H9 (cell line): ENCODE data around the gene CPLX4. TPM values are rescaled to one million over a fixed set of nuclear protein-coding genes. Genes with fewer than 3 reads are reported as not detected.

Source experiments
- DNase-seq: peaks from one replicate; pipeline ENCODE4 v3.0.0-alpha.2; 2017
- H2AFZ ChIP-seq: one replicate; pipeline ENCODE4 v1.6.1; 2013; ENCODE audit warnings: mild to moderate bottlenecking, low read length, control low read depth, moderate library complexity
- H2AK5ac ChIP-seq: 2 replicates; pipeline ENCODE4 v1.6.1; 2013; ENCODE audit warnings: low read length, control low read depth, mixed read lengths; ENCODE audit not compliant: insufficient read length
- H2BK120ac ChIP-seq: one replicate; pipeline ENCODE4 v1.6.1; 2013; ENCODE audit warnings: low read depth, mild to moderate bottlenecking, low read length, control low read depth, inconsistent platforms; ENCODE audit not compliant: poor library complexity, severe bottlenecking
- H2BK12ac ChIP-seq: 2 replicates; pipeline ENCODE4 v1.6.1; 2013; ENCODE audit warnings: low read length, control low read depth, mixed read lengths, low read depth; ENCODE audit not compliant: insufficient read length
- H2BK15ac ChIP-seq: 2 replicates; pipeline ENCODE4 v1.6.1; 2013; ENCODE audit warnings: low read depth, low read length, control low read depth
- H2BK20ac ChIP-seq: one replicate; pipeline ENCODE4 v1.6.1; 2013; ENCODE audit warnings: low read depth, mild to moderate bottlenecking, low read length, control low read depth, inconsistent platforms; ENCODE audit not compliant: poor library complexity, severe bottlenecking
- H2BK5ac ChIP-seq: 2 replicates; pipeline ENCODE4 v1.6.1; 2013; ENCODE audit warnings: low read length, control low read depth, mixed read lengths; ENCODE audit not compliant: insufficient read length
- H3K14ac ChIP-seq: 2 replicates; pipeline ENCODE4 v1.6.1; 2013; ENCODE audit warnings: low read length, control low read depth; ENCODE audit not compliant: insufficient read depth
- H3K18ac ChIP-seq: 2 replicates; pipeline ENCODE4 v1.6.1; 2013; ENCODE audit warnings: low read depth, mild to moderate bottlenecking, mixed read lengths, low read length, control low read depth; ENCODE audit not compliant: insufficient read length
- H3K23ac ChIP-seq: 2 replicates; pipeline ENCODE4 v1.6.1; 2013; ENCODE audit warnings: low read length, control low read depth, mixed read lengths, low read depth; ENCODE audit not compliant: insufficient read length
- H3K23me2 ChIP-seq: 2 replicates; pipeline ENCODE4 v1.6.1; 2013; ENCODE audit warnings: low read depth, mild to moderate bottlenecking, mixed read lengths, low read length, control low read depth; ENCODE audit not compliant: insufficient read length, poor library complexity, severe bottlenecking
- H3K27ac ChIP-seq: 2 replicates; pipeline ENCODE4 v1.5.1; 2013; ENCODE audit warnings: low read length, control low read depth, mixed read lengths, low read depth; ENCODE audit not compliant: insufficient read length
- H3K27me3 ChIP-seq: 2 replicates; pipeline ENCODE4 v1.6.1; 2013; ENCODE audit warnings: low read length, control low read depth, inconsistent platforms; ENCODE audit not compliant: insufficient read depth
- H3K4ac ChIP-seq: 2 replicates; pipeline ENCODE4 v1.6.1; 2013; ENCODE audit warnings: low read depth, mild to moderate bottlenecking, control low read depth, inconsistent platforms, low read length, moderate library complexity
- H3K4me1 ChIP-seq: 2 replicates; pipeline ENCODE4 v1.6.1; 2013; ENCODE audit warnings: low read length, control low read depth, inconsistent platforms; ENCODE audit not compliant: insufficient read depth
- H3K4me2 ChIP-seq: 2 replicates; pipeline ENCODE4 v1.6.1; 2013; ENCODE audit warnings: low read length, control low read depth, mixed read lengths; ENCODE audit not compliant: insufficient read length, insufficient read depth
- H3K56ac ChIP-seq: 2 replicates; pipeline ENCODE4 v1.6.1; 2013; ENCODE audit warnings: low read depth, mild to moderate bottlenecking, mixed read lengths, low read length, control low read depth; ENCODE audit not compliant: insufficient read length
- H3K79me1 ChIP-seq: 2 replicates; pipeline ENCODE4 v1.6.1; 2013; ENCODE audit warnings: low read depth, mild to moderate bottlenecking, moderate library complexity, low read length, control low read depth, inconsistent platforms; ENCODE audit not compliant: insufficient read depth, poor library complexity, severe bottlenecking
- H3K79me2 ChIP-seq: 2 replicates; pipeline ENCODE4 v1.6.1; 2013; ENCODE audit warnings: low read length, control low read depth, inconsistent platforms; ENCODE audit not compliant: insufficient read depth
- H3K9ac ChIP-seq: 2 replicates; pipeline ENCODE4 v1.6.1; 2013; ENCODE audit warnings: low read length, control low read depth, mixed read lengths; ENCODE audit not compliant: insufficient read length; ENCODE audit errors: extremely low read depth
- H3K9me3 ChIP-seq: one replicate; pipeline ENCODE4 v1.6.1; 2013; ENCODE audit warnings: low read depth, low read length, inconsistent platforms; ENCODE audit not compliant: control insufficient read depth
- H3T11ph ChIP-seq: one replicate; pipeline ENCODE4 v1.6.1; 2013; ENCODE audit warnings: mild to moderate bottlenecking, low read length, control low read depth, inconsistent platforms
- H4K20me1 ChIP-seq: one replicate; pipeline ENCODE4 v1.6.1; 2013; ENCODE audit not compliant: control insufficient read depth, insufficient read length, insufficient read depth
- H4K5ac ChIP-seq: 2 replicates; pipeline ENCODE4 v1.6.1; 2013; ENCODE audit warnings: low read depth, mild to moderate bottlenecking, mixed read lengths, low read length, control low read depth; ENCODE audit not compliant: insufficient read length
- H4K8ac ChIP-seq: replicated peaks from 2 replicates; pipeline ENCODE4 v1.6.1; 2013; ENCODE audit warnings: low read length, control low read depth, mixed read lengths, low read depth; ENCODE audit not compliant: insufficient read length
- H4K91ac ChIP-seq: 2 replicates; pipeline ENCODE4 v1.6.1; 2013; ENCODE audit warnings: low read depth, mild to moderate bottlenecking, moderate library complexity, mixed read lengths, low read length, control low read depth; ENCODE audit not compliant: insufficient read length
- H3K27ac Mint-ChIP-seq, 3 experiments: 2 replicates in 2 of 3; 3 replicates in 1 of 3; pipeline ENCODE4 v1.8.0; 2020 to 2021; ENCODE audit warnings: mixed read lengths in 3 of 3, mild to moderate bottlenecking in 1 of 3, moderate library complexity in 1 of 3
- H3K27me3 Mint-ChIP-seq: 2 replicates; pipeline ENCODE4 v1.8.0; 2021; ENCODE audit warnings: low read depth, mild to moderate bottlenecking, moderate library complexity, mixed read lengths
- H3K36me3 Mint-ChIP-seq, 3 experiments: 2 replicates in 2 of 3; 3 replicates in 1 of 3; pipeline ENCODE4 v1.8.0; 2020 to 2021; ENCODE audit warnings: low read depth in 3 of 3, mixed read lengths in 3 of 3; ENCODE audit not compliant: insufficient read depth in 1 of 3
- H3K4me1 Mint-ChIP-seq, 2 experiments: 2 replicates each; pipeline ENCODE4 v1.8.0; 2020; ENCODE audit warnings: mixed read lengths in 2 of 2
- H3K4me3 Mint-ChIP-seq, 2 experiments: 2 replicates in 1 of 2; 3 replicates in 1 of 2; pipeline ENCODE4 v1.8.0; 2020 to 2021; ENCODE audit warnings: mild to moderate bottlenecking in 2 of 2, mixed read lengths in 2 of 2, moderate library complexity in 1 of 2
- H3K9me3 Mint-ChIP-seq, 2 experiments: 2 replicates in 1 of 2; 3 replicates in 1 of 2; pipeline ENCODE4 v1.8.0; 2020; ENCODE audit warnings: mild to moderate bottlenecking in 2 of 2, mixed read lengths in 2 of 2, moderate library complexity in 1 of 2
- WGBS: extraction: QIAGEN DNeasy Blood & Tissue Kit; methylation state at CpG from one replicate; pipeline ENCODE4 v1.1.7; 2013; ENCODE audit warnings: missing lambda C conversion rate, low lambda C conversion rate, mixed read lengths; ENCODE audit not compliant: insufficient read length; ENCODE audit errors: extremely low coverage; 5-methylcytosine and 5-hydroxymethylcytosine counted together
- total RNA-seq: library from RNA; stranded (reverse); gene quantifications from 2 replicates; pipeline ENCODE4 v1.2.1, GENCODE V29; 2021
- TF ChIP-seq, protein P1 (sequence below): fragments of 200-600 bp; sonication (generic); conservative IDR thresholded peaks from 3 replicates; pipeline ENCODE4 v1.8.0; 2021; ENCODE audit warnings: antibody characterized with exemption, mild to moderate bottlenecking

The CPLX4 gene
- total RNA-seq, 1 experiment from 2014 or later: not detected

DNA sequence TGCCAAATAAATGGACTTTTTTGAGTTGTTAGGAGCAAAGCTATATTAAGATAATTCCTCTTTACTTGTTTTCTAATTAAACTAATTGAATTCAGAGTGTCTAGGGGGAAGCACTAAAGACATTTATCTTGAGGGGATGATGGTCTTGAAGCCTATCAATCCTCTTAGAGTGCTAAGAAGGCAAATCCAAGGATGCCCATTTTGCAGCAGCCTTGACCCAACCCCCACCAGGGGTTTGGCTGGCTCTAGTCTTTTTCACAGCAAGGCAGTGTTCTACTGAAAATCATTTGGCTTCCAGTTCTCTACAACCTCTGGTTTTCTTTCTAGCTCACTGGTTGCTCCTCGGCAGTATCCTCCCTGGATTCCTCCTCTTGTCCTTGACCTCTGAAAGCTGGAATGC lies 38.7 kb downstream of the CPLX4 start:
- Histone ChIP-seq H3K14ac (no peak overlapping the region), H2AK5ac (no peak overlapping the region), H3K18ac (no peak overlapping the region), H2BK120ac (no peak overlapping the region), H4K20me1 (no peaks in the 10 kb centered on the region), H3K27ac (no peak overlapping the region), H2BK12ac (no peak overlapping the region), H3K79me1 (no peaks in the 10 kb centered on the region), H3K9me3 (no peaks in the 10 kb centered on the region), H3K4me1 (no peaks in the 10 kb centered on the region), H3T11ph (no peak overlapping the region), H3K23me2 (no peaks in the 10 kb centered on the region), H3K4ac (no peak overlapping the region), H3K56ac (no peak overlapping the region), H3K79me2 (no peaks in the 10 kb centered on the region), H4K8ac (no peak overlapping the region), H2BK5ac (no peak overlapping the region), H2BK15ac (no peak overlapping the region), H2BK20ac (no peak overlapping the region), H3K23ac (no peak overlapping the region), H3K9ac (no peak overlapping the region), H2AFZ (no peak overlapping the region), H3K4me2 (no peak overlapping the region), H4K91ac (no peak overlapping the region), H3K27me3 (peaks cover 27% of the 10 kb centered on the region), H4K5ac (no peak overlapping the region)
- no peak overlapping the region for H3K27ac Mint-ChIP-seq
- no peak overlapping the region for H3K4me3 Mint-ChIP-seq
- TF ChIP-seq, protein P1, sequence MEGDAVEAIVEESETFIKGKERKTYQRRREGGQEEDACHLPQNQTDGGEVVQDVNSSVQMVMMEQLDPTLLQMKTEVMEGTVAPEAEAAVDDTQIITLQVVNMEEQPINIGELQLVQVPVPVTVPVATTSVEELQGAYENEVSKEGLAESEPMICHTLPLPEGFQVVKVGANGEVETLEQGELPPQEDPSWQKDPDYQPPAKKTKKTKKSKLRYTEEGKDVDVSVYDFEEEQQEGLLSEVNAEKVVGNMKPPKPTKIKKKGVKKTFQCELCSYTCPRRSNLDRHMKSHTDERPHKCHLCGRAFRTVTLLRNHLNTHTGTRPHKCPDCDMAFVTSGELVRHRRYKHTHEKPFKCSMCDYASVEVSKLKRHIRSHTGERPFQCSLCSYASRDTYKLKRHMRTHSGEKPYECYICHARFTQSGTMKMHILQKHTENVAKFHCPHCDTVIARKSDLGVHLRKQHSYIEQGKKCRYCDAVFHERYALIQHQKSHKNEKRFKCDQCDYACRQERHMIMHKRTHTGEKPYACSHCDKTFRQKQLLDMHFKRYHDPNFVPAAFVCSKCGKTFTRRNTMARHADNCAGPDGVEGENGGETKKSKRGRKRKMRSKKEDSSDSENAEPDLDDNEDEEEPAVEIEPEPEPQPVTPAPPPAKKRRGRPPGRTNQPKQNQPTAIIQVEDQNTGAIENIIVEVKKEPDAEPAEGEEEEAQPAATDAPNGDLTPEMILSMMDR: no peak
- peaks cover 99% of the 10 kb centered on the region for H3K27me3 Mint-ChIP-seq
- H3K4me1 Mint-ChIP-seq: peaks cover 14 to 18% of the 10 kb centered on the region in 2 experiments
- H3K36me3 Mint-ChIP-seq: no peaks in the 10 kb centered on the region
- DNase-seq: no peak
- WGBS: no CpG with 5 or more reads among the region's 1 CpG
- H3K9me3 Mint-ChIP-seq: peaks cover 0 to 5% of the 10 kb centered on the region in 2 experiments; a peak in 1 of 5 replicates
